GM12873 (cell line): ENCODE data around the gene CD59.

Experiments used
- CTCF ChIP-seq: IDR thresholded peaks from 2 replicates; pipeline ENCODE4 v1.5.1; 2012; ENCODE audit warnings: low read depth, mild to moderate bottlenecking, moderate library complexity, low read length, control low read depth; ENCODE audit not compliant: insufficient read depth; ENCODE audit errors: missing control alignments

Gene CD59, protein sequence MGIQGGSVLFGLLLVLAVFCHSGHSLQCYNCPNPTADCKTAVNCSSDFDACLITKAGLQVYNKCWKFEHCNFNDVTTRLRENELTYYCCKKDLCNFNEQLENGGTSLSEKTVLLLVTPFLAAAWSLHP

GRCh38 chr11:33736148-33736812 lies at the start of gene CD59:
Gene CD59 (minus strand): TSS chr11:33736423. CDS start chr11:33722445, 13,978 bp downstream.
- no peak for TF ChIP-seq CTCF

- no peak for TF ChIP-seq CTCF
Observed at GRCh38 chr11:33785609-33786008, 49.4 kb upstream of the CD59 start.

GRCh38 chr11:33779849-33780528 lies 43.8 kb upstream of the CD59 start:
- no peak for TF ChIP-seq CTCF

- no peak for TF ChIP-seq CTCF
Observed at GRCh38 chr11:33778675-33779074, 42.5 kb upstream of the CD59 start.

GRCh38 chr11:33777906-33778305 lies 41.7 kb upstream of the CD59 start:
- no peak for TF ChIP-seq CTCF

GRCh38 chr11:33775832-33776470 lies 39.7 kb upstream of the CD59 start:
- TF ChIP-seq CTCF = no peak

DNA sequence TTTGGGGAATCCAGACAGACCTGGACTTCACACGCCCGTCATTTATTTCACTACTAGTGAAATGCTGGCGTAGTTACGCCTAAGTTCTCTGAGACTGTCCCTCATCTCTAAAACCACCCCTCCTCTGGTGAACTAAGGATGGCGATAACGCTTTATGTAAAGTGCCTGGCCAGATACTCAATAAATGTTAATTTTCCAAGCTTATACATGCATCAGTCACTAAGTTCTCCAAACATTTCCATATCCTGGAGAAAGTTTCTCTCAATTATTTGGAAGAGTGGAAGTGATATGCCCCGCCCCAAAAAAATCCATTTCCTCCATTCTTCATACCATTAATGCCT lies 39.2 kb upstream of the CD59 start:
- TF ChIP-seq CTCF = no peak
